GM19468 (cell line): ENCODE data around the gene KDM3A.
"Not testable (repeated sequence)": the region's sequence is repeated elsewhere in the genome, so short reads cannot be mapped to it uniquely, and the experiment has no call there.

Source experiments
- ATAC-seq: cut with Tn5 transposase; IDR thresholded peaks from one replicate; pipeline ENCODE4 v1.9.1; 2021; ENCODE audit warnings: mild to moderate bottlenecking, moderate library complexity, moderate number of reproducible peaks; ENCODE audit not compliant: unreplicated experiment; ENCODE audit errors: extremely low read depth

Gene KDM3A

GRCh38 chr2:86476918-86477317 is 35.7 kb downstream of the KDM3A start:
- ATAC-seq = no peak

DNA sequence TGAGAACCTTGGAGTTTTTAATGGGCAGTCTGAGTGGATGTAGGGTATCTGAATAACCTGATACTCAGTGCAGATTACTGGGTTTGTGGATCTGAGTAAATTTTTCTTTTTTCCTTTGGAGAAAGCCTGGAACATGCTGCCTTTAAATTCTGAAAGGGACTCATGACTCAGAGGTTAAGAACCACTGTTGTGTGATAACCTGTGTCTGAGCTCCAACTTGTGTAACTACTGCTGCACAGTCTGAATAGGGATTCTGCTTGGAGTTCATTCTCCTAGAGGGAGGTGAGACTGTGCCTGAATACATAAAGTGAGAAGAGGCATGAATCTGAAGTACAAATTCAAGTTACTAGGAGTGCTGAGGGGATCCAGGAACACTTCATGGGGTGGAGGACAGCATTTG is 36.2 kb downstream of the KDM3A start:
- ATAC-seq = no peak

DNA sequence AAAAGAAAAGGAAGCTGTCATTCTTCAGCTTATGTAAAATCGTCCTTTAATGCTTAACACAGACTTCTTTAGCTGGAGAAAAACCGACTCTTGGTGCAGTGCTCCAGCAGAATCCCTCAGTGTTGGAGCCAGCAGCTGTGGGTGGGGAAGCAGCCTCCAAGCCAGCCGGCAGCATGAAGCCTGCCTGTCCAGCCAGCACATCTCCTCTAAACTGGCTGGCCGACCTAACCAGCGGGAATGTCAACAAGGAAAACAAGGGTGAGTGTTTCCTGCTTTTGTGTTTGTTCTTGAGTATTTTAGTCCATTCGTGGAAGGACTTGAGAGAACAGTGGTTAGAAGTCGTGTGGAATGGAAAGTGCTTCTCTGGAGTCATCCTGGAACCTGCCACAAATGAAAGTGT is 38.9 kb downstream of the KDM3A start:
- no peak for ATAC-seq

DNA sequence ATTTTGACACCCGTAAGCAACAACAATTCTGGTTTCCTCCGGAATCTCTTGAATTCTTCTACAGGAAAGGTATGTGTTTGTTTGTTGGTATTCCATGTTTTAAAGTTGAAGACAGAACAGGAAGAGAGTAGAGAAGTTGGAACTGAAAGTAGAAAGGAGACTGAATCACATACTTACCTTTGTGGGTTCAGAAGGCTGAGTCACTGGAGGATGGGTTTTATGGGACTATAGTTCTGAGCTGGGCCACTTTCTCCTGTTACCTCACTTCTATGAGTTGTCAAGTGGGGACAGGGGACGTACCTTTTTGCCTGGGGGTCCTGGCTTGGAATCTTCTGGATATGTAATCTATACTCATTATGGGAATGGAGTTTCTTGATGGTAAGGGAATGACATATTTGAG is 40.9 kb downstream of the KDM3A start:
- no peak for ATAC-seq

- ATAC-seq = no peak
Observed at GRCh38 chr2:86484385-86484784, 43.2 kb downstream of the KDM3A start.

GRCh38 chr2:86485103-86485502 is 43.9 kb downstream of the KDM3A start:
- no peak for ATAC-seq

- no peak for ATAC-seq
Observed at GRCh38 chr2:86485802-86486201, 44.6 kb downstream of the KDM3A start.

GRCh38 chr2:86487062-86487461 is 45.9 kb downstream of the KDM3A start:
- no peak for ATAC-seq

DNA sequence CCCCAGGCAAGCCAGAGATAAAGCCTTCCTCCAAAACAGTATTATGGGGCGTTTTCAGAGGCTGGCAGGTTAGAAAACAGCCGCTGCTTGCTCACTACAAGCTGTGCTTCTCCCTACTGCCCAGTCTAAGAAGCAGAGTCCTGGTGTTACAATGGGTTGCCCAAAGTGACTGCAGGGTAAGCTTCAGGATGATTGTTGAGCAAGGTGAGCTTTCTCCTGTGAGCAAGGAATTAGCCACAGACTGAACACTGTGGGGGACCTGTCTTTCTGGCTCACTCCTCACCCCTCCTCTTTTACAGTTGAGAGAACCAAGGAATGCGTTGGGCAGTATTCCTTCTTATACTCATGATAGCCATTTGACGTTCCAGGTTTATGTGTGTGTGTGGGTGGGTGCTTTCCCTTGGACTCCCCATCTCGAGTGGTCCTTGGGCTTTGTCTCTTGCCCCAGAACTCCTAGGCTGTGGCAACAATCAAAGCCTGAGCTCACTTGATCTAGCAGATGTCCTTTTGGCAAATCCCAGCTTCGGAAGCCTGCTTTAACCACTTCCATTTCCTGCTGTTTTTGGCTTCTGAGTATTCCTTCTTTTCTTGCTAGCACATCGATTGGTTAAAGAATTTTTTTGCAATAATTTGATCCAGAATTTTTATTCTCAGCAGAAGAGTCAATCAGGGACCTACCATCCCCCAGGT is 47.5 kb downstream of the KDM3A start:
- no peak for ATAC-seq

DNA sequence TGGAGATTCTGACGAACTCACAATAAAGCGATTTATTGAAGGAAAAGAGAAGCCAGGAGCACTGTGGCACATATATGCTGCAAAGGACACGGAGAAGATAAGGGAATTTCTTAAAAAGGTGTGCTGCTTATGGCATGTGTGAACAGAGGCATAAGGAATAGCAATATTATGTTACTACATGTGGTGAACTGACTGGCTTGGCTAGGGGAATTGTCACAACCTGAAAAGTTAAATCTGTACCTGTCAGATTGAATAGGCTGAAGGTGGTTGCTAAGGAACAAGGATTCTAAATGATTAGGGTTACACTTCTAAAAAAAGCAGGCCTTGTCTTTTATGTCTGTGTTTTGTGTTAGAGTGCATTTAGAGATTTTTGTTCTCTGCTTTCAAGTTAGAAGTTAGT is 48.4 kb downstream of the KDM3A start:
- no peak for ATAC-seq

DNA sequence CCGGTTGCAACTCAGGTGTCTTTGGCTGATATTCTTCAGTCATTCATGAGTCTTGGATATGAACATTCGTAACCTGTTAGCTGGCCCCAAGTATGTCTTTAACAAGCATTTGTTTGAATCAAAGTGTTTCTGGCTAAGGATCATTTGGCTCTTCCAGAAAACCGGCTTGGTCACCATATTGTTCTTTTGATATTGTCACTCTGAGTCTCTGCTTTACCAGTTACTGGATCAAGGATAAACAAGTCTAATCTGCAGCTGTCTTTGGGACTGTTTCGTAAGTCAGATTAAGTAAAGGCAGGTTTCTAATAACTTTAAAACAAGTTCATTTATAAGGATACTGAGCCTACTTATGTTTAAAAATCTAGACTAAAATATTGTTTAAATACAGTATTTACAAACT is 49.1 kb downstream of the KDM3A start:
- ATAC-seq = no peak

GRCh38 chr2:86491088-86491487 is 49.9 kb downstream of the KDM3A start:
- ATAC-seq = no peak

DNA sequence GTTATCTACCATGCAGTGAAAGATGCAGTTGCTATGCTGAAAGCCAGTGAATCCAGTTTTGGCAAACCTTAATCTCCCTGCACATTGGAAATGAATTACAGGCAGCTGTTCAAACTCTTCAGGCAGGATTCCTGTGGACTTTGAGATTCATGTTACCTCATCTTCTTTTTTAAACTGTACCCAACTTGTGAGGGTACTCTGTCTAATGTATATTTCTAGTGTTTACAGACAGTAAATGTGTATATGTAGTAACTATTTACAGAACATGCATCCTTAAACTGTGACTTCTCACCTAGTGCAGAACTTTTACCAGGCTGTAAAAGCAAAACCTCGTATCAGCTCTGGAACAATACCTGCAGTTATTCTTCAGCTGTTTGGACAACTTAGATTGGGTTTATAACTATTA is 50.9 kb downstream of the KDM3A start:
- ATAC-seq = no peak

DNA sequence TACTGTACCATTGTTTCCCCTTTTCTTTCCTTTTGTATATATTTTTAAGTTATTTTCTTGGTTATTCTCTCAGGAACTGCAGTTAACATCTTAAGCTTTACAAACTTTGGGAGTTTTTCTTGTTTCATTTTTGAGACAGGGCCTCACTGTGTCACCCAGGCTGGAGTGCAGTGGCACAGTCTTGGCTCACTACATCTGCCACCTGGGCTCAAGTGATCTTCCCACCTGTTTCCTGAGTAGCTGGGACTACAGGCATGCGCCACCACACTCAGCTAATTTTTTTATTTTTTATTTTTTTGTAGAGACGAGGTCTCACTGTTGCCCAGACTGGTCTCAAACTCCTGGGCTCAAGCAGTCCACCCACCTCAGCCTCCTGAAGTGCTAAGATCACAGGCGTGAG is 55.2 kb downstream of the KDM3A start:
- not testable (repeated sequence) for ATAC-seq

DNA sequence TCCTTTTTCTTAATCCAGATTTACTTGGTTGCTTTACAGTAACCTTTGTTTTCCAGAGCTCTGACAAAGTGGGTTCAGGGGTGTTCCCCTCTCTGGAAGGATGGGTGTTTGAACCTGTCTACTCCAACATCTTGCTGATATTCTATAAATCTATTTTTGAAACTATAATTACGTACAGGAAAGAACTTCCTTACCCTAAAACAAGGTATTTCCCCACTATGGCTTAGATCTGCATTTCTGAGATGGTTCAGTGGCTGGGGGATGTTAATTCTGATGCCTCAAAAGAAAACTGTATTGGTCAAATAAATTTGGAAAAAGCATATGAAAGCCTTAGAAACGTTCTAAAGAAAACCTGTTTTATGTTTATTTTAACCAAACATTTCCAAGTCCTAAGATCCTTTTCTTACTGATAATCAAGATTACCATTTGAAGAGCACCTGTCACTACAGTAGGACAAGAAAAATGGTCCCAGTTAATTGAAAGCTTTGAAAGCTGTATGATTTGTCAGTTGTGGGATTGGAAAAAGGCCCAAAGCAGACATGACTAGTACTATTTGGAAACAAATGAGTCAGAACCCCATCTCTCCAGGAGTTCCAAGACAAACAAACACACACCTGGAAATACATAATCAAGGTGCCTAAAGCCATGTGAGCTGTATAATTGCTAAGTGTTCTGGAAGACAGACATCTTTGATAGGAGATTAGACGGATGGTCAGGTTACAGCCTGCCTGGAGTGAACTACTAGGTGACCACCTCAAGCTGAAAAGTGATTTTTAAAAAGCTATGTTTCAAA is 57.5 kb downstream of the KDM3A start:
- ATAC-seq = no peak

DNA sequence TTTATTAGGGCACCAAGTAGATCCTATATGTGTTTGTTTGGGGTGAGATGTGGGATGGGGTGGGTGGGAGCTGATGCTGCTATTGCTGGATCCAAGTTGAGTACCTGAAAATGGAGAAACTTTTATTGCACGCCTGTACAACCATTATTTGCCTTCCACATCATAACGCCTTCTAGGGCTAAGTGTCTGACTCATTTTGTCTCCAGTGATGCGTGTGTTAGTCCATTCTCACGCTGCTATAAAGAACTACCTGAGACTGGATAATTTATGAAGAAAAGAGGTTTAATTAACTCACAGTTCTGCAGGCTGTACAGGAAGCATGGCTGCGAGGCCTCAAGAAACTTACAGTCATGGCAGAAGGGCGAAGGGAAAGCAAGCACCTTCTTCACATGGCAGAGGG is 58.2 kb downstream of the KDM3A start:
- no peak for ATAC-seq

DNA sequence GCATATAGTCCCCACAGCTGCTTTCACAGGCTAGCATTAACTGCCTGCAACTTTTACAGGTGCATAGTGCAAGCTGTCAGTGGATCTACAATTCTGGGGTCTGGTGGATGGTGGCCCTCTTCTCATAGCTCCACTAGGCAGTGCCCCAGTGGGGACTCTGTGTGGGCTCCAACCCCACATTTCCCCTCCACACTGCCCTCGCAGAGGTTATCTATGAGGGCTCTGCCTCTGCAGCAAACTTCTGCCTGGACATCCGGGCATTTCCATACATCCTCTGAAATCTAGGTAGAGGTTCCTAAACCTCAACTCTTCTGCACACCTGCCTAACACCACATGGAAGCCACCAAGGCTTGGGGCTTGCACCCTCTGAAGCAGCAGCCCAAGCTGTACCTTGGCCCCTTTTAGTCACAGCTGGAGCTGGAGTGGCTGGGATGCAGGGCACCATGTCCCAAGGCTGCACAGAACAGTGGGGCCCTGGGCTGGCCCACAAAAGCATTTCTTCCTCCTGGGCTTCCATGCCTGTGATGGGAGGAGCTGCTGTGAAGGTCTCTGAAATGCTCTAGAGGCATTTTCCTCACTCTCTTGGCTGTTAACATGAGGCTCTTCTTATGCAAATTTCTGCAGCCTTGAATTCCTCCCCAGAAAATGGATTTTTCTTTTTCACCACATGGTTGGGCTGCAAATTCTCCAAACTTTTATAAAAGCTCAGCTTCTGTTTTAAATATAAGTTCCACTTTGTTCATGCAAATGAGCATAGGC is 59.3 kb downstream of the KDM3A start:
- ATAC-seq = no peak

GRCh38 chr2:86507600-86507999 is 66.4 kb downstream of the KDM3A start:
- ATAC-seq = no peak

GRCh38 chr2:86510436-86510933 is 69.3 kb downstream of the KDM3A start:
- ATAC-seq = no peak

DNA sequence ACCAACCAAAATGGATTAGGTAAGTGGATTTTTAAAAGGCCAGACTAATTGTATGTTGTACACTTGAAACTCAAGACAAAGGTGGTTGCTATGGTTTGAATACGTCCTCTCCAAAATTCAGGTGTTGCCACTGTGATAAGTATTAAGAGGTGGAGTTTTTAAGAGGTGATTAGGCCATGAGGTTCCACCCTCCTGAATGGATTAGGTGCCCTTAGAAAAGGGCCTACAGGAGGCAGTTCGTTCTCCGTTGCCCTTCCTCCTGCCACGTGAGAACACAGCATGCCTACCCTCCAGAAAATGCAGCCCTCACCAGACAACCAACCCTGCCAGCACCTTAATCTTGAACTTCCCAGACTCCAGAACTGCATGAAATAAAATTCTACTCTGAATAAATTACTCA is 70.9 kb downstream of the KDM3A start:
- ATAC-seq = no peak

DNA sequence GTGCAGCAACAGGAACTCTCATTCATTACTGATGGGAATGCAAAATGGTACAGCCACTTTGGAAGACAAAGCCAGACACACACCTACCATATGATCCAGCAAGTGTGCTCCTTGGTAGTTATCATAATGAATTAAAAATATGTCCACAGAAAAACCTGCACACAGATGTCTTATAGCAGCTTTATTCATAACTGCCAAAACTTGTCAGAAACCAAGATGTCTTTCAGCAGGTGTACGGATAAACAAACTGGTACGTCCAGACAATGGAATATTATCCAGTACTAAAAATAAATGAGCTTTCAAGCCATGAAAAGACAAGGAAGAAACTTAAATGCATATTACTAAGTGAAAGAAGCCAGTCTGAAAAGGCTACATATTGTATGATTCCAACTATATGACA is 71.7 kb downstream of the KDM3A start:
- ATAC-seq = no peak
